HG02642 (cell line): Measurements from ENCODE around the gene PLCB1.
A peak's percentile ranks its signal among the peaks of the same experiment; 100 is the strongest.
"Not testable (repeated sequence)": the region's sequence is repeated elsewhere in the genome, so short reads cannot be mapped to it uniquely, and the experiment has no call there.

Experiments
- ATAC-seq: cut with Tn5 transposase; IDR thresholded peaks from one replicate; pipeline ENCODE4 v1.9.1; 2021; ENCODE audit warnings: mild to moderate bottlenecking; ENCODE audit not compliant: unreplicated experiment, poor library complexity

Gene PLCB1

GRCh38 chr20:8562356-8562755 lies 430.3 kb downstream of the PLCB1 start:
- ATAC-seq: no peak

- ATAC-seq: no peak
Observed at GRCh38 chr20:8568075-8568474, 436.0 kb downstream of the PLCB1 start.

- no peak for ATAC-seq
Observed at GRCh38 chr20:8569766-8570165, 437.7 kb downstream of the PLCB1 start.

GRCh38 chr20:8571611-8572010 lies 439.5 kb downstream of the PLCB1 start:
- no peak for ATAC-seq

- no peak for ATAC-seq
Observed at GRCh38 chr20:8573686-8574085, 441.6 kb downstream of the PLCB1 start.

GRCh38 chr20:8575114-8575513 lies 443.0 kb downstream of the PLCB1 start:
- ATAC-seq: no peak

- ATAC-seq: no peak
Observed at GRCh38 chr20:8578161-8578865, 446.2 kb downstream of the PLCB1 start.

- ATAC-seq: no peak
Observed at GRCh38 chr20:8579035-8579434, 447.0 kb downstream of the PLCB1 start.

- no peak for ATAC-seq
Observed at GRCh38 chr20:8581446-8582183, 449.5 kb downstream of the PLCB1 start.

GRCh38 chr20:8583012-8583565 lies 451.0 kb downstream of the PLCB1 start:
- ATAC-seq: no peak

- no peak for ATAC-seq
Observed at GRCh38 chr20:8583566-8584043, 451.5 kb downstream of the PLCB1 start.

- ATAC-seq: no peak
Observed at GRCh38 chr20:8587251-8587650, 455.2 kb downstream of the PLCB1 start.

GRCh38 chr20:8587810-8588209 lies 455.7 kb downstream of the PLCB1 start:
- ATAC-seq: no peak

GRCh38 chr20:8589956-8590355 lies 457.9 kb downstream of the PLCB1 start:
- ATAC-seq: no peak

GRCh38 chr20:8600910-8601541 lies 469.0 kb downstream of the PLCB1 start:
- not testable (repeated sequence) for ATAC-seq

GRCh38 chr20:8601542-8601912 lies 469.5 kb downstream of the PLCB1 start:
- ATAC-seq: peak; percentile 89

GRCh38 chr20:8602389-8603116 lies 470.5 kb downstream of the PLCB1 start:
- ATAC-seq: peak; percentile 68

GRCh38 chr20:8608470-8608869 lies 476.4 kb downstream of the PLCB1 start:
- no peak for ATAC-seq

- ATAC-seq: no peak
Observed at GRCh38 chr20:8616792-8617191, 484.7 kb downstream of the PLCB1 start.

- ATAC-seq: no peak
Observed at GRCh38 chr20:8621001-8621400, 488.9 kb downstream of the PLCB1 start.
